HG03097 (cell line): Measurements from ENCODE around the gene MYLK.

Experiments used
- ATAC-seq: cut with Tn5 transposase; IDR thresholded peaks from one replicate; pipeline ENCODE4 v1.9.1; 2021; ENCODE audit not compliant: unreplicated experiment, low FRiP score

MYLK gene

DNA sequence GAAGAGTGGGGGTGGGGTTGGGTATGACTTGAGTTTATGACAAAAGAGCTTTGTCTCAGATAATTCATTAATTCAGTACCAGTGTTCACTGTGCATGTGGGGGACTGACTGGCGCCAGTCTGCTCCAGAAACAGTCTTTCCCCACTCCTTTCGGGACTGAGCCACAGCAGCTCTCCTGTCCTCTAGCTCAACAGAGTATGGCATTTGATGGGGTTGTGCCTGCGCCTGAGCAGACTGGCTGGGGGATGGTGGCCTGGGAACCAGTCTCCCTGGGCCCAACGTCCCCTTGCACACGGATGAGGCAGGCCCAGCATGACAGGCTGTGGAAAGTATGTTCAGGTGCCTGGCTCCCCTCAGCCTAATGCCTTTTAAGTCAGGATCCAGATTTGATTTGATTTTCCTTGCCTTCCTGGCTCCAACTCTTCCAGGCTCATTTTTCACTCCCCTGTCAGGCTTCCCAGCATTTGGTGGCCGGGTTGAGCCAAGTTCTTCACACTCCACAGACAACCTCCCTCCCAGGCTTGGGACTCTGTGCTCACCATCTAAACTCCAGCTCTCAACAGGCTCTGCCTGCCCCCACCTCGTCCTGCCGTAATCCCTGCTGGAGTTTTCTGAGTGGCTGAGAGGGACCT is 105.0 kb downstream of the MYLK start:
- no peak for ATAC-seq

DNA sequence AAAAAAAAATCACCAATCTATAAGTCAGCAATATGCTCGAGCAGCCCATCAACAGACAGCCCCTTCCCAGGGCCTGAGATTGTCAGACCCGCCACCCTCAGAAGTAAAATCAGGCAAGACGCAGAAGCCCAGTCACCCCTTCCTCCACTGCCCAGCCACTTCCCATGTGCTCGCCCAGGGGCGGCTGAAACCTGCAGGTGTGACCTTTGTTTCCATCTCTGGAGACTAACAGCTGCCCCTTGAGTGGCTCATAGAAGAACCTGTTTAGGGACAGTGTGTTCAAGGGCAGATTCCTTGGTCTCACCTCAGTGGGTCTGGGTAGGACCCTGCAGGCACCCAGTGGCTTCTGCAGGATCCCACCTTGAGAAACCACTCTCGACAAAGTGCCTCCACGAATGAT is 105.6 kb downstream of the MYLK start:
- ATAC-seq: no peak

- no peak for ATAC-seq
Observed at GRCh38 chr3:123776071-123776782, 107.9 kb downstream of the MYLK start.

DNA sequence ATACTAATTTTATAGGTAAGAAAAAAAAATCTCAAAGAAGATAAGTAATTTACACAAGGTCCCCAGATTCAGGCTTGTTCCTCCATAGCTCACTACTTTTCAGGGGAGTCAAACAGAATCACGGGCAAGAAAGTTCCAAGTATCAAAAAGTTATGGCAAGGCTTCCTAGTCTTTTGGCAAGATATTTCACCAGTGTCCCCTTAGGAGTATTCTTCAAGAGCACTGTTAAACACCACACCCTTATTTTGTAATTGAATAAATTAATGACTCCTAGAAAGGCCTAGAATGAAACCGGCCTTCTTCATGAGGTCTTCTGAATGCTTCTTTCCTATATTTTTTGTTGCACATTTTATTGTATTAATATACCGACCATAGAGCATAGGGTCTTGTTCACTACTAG is 109.7 kb downstream of the MYLK start:
- ATAC-seq: no peak

- no peak for ATAC-seq
Observed at GRCh38 chr3:123773681-123774431, 110.3 kb downstream of the MYLK start.

GRCh38 chr3:123769356-123769743 is 114.8 kb downstream of the MYLK start:
- ATAC-seq: no peak

- no peak for ATAC-seq
Observed at GRCh38 chr3:123768480-123769355, 115.4 kb downstream of the MYLK start.

- no peak for ATAC-seq
Observed at GRCh38 chr3:123767564-123768292, 116.4 kb downstream of the MYLK start.

DNA sequence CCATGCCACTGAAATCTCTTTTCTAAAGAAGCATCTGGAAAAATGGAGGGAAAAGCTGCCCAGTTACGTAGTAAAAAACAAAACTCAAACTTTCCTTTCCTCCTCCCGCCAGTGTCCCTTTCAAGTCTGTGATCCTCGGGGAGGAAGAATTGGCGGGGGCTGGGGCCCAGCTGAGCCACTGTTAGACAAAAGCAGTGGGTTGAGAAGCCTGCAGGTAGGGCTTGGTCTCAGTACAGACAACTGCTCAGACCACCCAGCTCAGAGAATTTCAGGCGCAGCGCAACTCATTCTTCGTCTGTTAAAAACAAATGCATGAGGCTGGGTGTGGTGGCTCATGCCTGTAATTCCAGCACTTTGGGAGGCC is 117.1 kb downstream of the MYLK start:
- no peak for ATAC-seq

- no peak for ATAC-seq
Observed at GRCh38 chr3:123766193-123767008, 117.7 kb downstream of the MYLK start.

DNA sequence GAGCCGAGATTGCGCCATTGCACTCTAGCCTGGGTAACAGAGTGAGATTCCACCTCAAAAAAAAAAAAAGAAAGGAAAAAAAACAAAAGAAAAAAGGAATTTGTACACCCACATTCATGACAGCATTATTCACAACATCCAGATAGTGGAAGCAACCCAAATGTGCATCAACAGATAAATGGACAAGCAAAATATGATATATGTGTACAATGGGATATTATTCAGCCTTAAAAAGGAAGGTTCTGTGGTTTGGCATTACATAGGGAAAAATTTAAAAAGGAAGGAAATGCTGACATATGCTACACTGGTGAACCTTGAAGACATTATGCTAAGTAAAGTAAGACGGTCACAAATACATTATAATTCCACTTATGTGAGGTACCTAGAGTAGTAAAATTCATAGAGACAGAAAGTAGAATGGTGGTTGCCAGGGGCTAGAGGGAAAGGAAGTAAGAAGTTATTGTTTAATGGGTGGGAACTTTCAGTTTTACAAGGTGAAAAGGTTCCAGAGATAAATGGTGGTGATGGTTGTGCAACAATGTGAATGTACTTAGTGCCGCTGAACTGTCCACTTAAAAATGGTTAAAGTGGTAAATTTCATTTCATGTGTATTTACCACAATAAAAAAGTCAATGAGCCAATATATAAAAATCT is 118.5 kb downstream of the MYLK start:
- ATAC-seq: peak; percentile 54

GRCh38 chr3:123764647-123765046 is 119.5 kb downstream of the MYLK start:
- ATAC-seq: no peak

DNA sequence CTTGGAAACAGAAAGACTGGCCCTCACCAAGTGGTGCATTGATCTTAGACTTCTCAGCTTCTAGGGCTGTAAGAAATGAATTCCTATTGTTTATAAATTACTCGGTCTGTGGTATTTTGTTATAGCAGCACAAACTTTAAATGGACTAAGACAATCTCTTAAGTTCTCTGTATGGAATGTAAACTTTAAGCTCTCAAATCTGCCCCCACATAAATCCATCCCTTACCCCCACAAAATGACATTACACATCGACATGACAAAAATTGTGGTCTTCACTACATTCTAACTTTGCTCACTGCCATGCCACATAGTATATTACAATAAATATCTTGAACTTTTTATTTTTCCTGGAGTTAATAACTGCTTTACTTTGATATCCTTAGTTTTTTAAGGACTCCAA is 121.3 kb downstream of the MYLK start:
- no peak for ATAC-seq

GRCh38 chr3:123760817-123761216 is 123.3 kb downstream of the MYLK start:
- ATAC-seq: no peak

- ATAC-seq: no peak
Observed at GRCh38 chr3:123759871-123760270, 124.3 kb downstream of the MYLK start.

- ATAC-seq: no peak
Observed at GRCh38 chr3:123759311-123759710, 124.8 kb downstream of the MYLK start.

DNA sequence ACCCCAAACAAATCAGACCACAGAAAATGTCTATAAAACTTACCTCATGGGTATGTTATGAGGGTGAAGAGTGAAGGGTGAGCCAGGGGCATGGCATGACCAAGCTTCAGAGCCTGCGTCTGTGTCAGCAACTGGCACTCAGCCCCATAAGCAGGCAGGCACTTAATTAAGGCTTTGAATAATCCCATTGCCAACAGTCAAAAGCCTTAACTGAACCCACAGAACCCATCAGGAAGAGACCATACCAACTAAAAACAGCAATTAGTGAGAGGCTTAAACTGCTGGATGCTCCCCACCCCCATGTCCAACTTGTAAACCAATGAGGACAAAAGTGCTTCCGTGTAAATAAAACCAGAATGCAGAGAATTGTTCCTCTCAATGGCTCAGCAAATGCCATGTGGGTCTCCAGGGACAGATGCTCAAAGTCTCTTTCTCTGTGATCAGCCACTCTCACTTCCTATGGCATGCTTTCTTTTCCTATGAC is 126.0 kb downstream of the MYLK start:
- no peak for ATAC-seq

DNA sequence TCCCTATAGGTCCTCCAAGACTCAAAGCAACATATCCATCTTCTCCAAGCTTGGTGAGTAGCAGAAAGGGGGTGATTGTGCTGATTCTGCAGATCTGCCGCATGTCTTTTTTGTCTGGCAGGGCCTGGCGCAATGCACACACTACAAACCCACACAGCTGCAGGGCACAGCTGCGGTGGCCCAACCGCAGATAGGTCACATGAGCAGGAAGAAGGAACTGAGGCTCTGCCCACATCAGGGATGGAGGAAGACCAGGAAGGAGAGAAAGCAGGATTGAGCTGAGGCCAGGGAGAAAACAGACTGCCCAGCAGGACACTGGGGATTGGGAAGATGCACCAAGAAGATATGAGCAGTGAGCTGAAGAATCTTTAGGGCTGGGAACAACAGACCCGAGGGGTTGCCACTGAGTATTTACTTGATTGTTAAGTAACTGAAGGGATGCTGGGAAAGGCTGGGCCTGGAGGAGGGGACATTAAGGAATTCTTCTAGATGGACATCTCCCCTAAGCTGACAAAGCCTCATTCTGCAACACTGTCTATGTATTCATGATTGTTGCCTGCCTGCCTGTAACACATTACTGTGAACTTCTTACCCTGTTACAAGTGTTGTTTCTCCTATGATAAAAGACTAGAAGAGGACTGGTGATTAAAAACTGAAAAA is 126.7 kb downstream of the MYLK start:
- ATAC-seq: no peak
